HG02763 (cell line): ENCODE measurements around the gene SNURF.
"Not testable (repeated sequence)": the region's sequence is repeated elsewhere in the genome, so short reads cannot be mapped to it uniquely, and the experiment has no call there.

Experiments
- ATAC-seq: cut with Tn5 transposase; IDR thresholded peaks from one replicate; pipeline ENCODE4 v1.9.1; 2021; ENCODE audit warnings: mild to moderate bottlenecking, moderate library complexity; ENCODE audit not compliant: unreplicated experiment

SNURF gene

GRCh38 chr15:24966364-24967103 is 11.7 kb downstream of the SNURF start:
- ATAC-seq, result no peak

GRCh38 chr15:24971052-24971451 is 16.3 kb downstream of the SNURF start:
- no peak for ATAC-seq

- ATAC-seq, result no peak
These were observed 17.0 kb downstream of the SNURF start for GRCh38 chr15:24971772-24972171.

- not testable (repeated sequence) for ATAC-seq
These were observed 17.9 kb downstream of the SNURF start for GRCh38 chr15:24972707-24973106.

- ATAC-seq, result no peak
These were observed 22.1 kb downstream of the SNURF start for GRCh38 chr15:24976932-24977331.

- ATAC-seq, result no peak
These were observed 22.9 kb downstream of the SNURF start for GRCh38 chr15:24977686-24978085.

- no peak for ATAC-seq
These were observed 30.4 kb downstream of the SNURF start for GRCh38 chr15:24985224-24985623.

- no peak for ATAC-seq
These were observed 31.9 kb downstream of the SNURF start for GRCh38 chr15:24986653-24987052.
